Superior temporal gyrus (tissue), 1 donor: ENCODE measurements around the gene HOXD3.

Experiments
- DNase-seq: peaks from one replicate; pipeline ENCODE4 v3.0.0-alpha.2; 2016; ENCODE audit errors: extremely low spot score

Gene HOXD3

GRCh38 chr2:176132205-176133171 is 24.6 kb upstream of the HOXD3 start:
- no peak for DNase-seq

- DNase-seq: no peak
Observed at GRCh38 chr2:176133389-176133788, 23.7 kb upstream of the HOXD3 start.

- no peak for DNase-seq
Observed at GRCh38 chr2:176134035-176134434, 23.1 kb upstream of the HOXD3 start.

GRCh38 chr2:176135035-176135440 is 22.1 kb upstream of the HOXD3 start:
- DNase-seq: no peak

GRCh38 chr2:176136374-176137251 is 20.5 kb upstream of the HOXD3 start:
- DNase-seq: no peak

GRCh38 chr2:176137252-176137580 is 19.9 kb upstream of the HOXD3 start:
- no peak for DNase-seq

- no peak for DNase-seq
Observed at GRCh38 chr2:176137906-176138305, 19.2 kb upstream of the HOXD3 start.

GRCh38 chr2:176138526-176138922 is 18.6 kb upstream of the HOXD3 start:
- DNase-seq: no peak

- DNase-seq: no peak
Observed at GRCh38 chr2:176138923-176139660, 18.0 kb upstream of the HOXD3 start.

- DNase-seq: no peak
Observed at GRCh38 chr2:176139661-176140512, 17.2 kb upstream of the HOXD3 start.

GRCh38 chr2:176140513-176141317 is 16.4 kb upstream of the HOXD3 start:
- peak; percentile 70 for DNase-seq

GRCh38 chr2:176142281-176142680 is 14.8 kb upstream of the HOXD3 start:
- no peak for DNase-seq

GRCh38 chr2:176145085-176145969 is 11.8 kb upstream of the HOXD3 start:
- DNase-seq: no peak

- DNase-seq: no peak
Observed at GRCh38 chr2:176146101-176146500, 11.0 kb upstream of the HOXD3 start.

- DNase-seq: no peak
Observed at GRCh38 chr2:176146645-176147044, 10.5 kb upstream of the HOXD3 start.

GRCh38 chr2:176147210-176147799 is 9.8 kb upstream of the HOXD3 start:
- DNase-seq: no peak

- no peak for DNase-seq
Observed at GRCh38 chr2:176147800-176148496, 9.2 kb upstream of the HOXD3 start.

GRCh38 chr2:176148751-176149421 is 8.2 kb upstream of the HOXD3 start:
- DNase-seq: no peak
